Activated CD4-positive, alpha-beta T cell treated with anti-CD3 and anti-CD28 coated beads, Interleukin-2, Interleukin-4, amounts not matched to agents 100 ng/mL and 50 ng/mL, durations not matched to agents 16 hours and 8 hours (primary cell): ENCODE measurements around the gene TMEM163.
A peak's percentile ranks its signal among the peaks of the same experiment; 100 is the strongest.
"Not testable (repeated sequence)": the region's sequence is repeated elsewhere in the genome, so short reads cannot be mapped to it uniquely, and the experiment has no call there.

Experiments
- DNase-seq: peaks from one replicate; pipeline ENCODE4 v3.0.0-alpha.2; 2020; ENCODE audit warnings: low spot score

TMEM163 gene

GRCh38 chr2:134578316-134578715, 140.5 kb downstream of the TMEM163 start:
- no peak for DNase-seq

- DNase-seq = no peak
Measured at GRCh38 chr2:134576478-134576877, 142.3 kb downstream of the TMEM163 start.

- no peak for DNase-seq
Measured at GRCh38 chr2:134575888-134576287, 142.9 kb downstream of the TMEM163 start.

GRCh38 chr2:134574611-134575330, 144.0 kb downstream of the TMEM163 start:
- DNase-seq = no peak

GRCh38 chr2:134573724-134574123, 145.1 kb downstream of the TMEM163 start:
- no peak for DNase-seq

- DNase-seq = no peak
Measured at GRCh38 chr2:134573085-134573370, 145.8 kb downstream of the TMEM163 start.

GRCh38 chr2:134572314-134573084, 146.3 kb downstream of the TMEM163 start:
- DNase-seq = no peak

- DNase-seq = no peak
Measured at GRCh38 chr2:134570676-134571075, 148.1 kb downstream of the TMEM163 start.

GRCh38 chr2:134568413-134568812, 150.4 kb downstream of the TMEM163 start:
- no peak for DNase-seq

- DNase-seq = no peak
Measured at GRCh38 chr2:134567666-134568065, 151.1 kb downstream of the TMEM163 start.

GRCh38 chr2:134564955-134565354, 153.8 kb downstream of the TMEM163 start:
- DNase-seq = not testable (repeated sequence)

- DNase-seq = peak; percentile 23
Measured at GRCh38 chr2:134564549-134564948, 154.3 kb downstream of the TMEM163 start.

- no peak for DNase-seq
Measured at GRCh38 chr2:134558208-134558830, 160.5 kb downstream of the TMEM163 start.

- no peak for DNase-seq
Measured at GRCh38 chr2:134555411-134555810, 163.4 kb downstream of the TMEM163 start.

- no peak for DNase-seq
Measured at GRCh38 chr2:134553657-134554056, 165.1 kb downstream of the TMEM163 start.

GRCh38 chr2:134550566-134551164, 168.1 kb downstream of the TMEM163 start:
- no peak for DNase-seq

GRCh38 chr2:134549104-134549503, 169.7 kb downstream of the TMEM163 start:
- no peak for DNase-seq

- DNase-seq = no peak
Measured at GRCh38 chr2:134540990-134541389, 177.8 kb downstream of the TMEM163 start.

GRCh38 chr2:134539981-134540380, 178.8 kb downstream of the TMEM163 start:
- DNase-seq = no peak

GRCh38 chr2:134537702-134538101, 181.1 kb downstream of the TMEM163 start:
- no peak for DNase-seq

GRCh38 chr2:134537121-134537520, 181.7 kb downstream of the TMEM163 start:
- no peak for DNase-seq

- DNase-seq = no peak
Measured at GRCh38 chr2:134536296-134536695, 182.5 kb downstream of the TMEM163 start.

GRCh38 chr2:134532537-134532936, 186.3 kb downstream of the TMEM163 start:
- no peak for DNase-seq
